Activated CD4-positive, alpha-beta T cell treated with anti-CD3 and anti-CD28 coated beads, Interleukin-2, Interleukin-6, amounts not matched to agents 100 ng/mL and 50 ng/mL, durations not matched to agents 16 hours and 8 hours (primary cell): ENCODE results near the gene EFHD1.
"Not testable (repeated sequence)": the region's sequence is repeated elsewhere in the genome, so short reads cannot be mapped to it uniquely, and the experiment has no call there.

Source experiments
- DNase-seq: peaks from one replicate; pipeline ENCODE4 v3.0.0-alpha.2; 2020

EFHD1 gene

GRCh38 chr2:232653441-232653840 lies 20.0 kb downstream of the EFHD1 start:
- no peak for DNase-seq

- no peak for DNase-seq
Observed at GRCh38 chr2:232655392-232655791, 22.0 kb downstream of the EFHD1 start.

GRCh38 chr2:232658217-232658785 lies 24.9 kb downstream of the EFHD1 start:
- DNase-seq, result no peak

GRCh38 chr2:232659359-232659758 lies 26.0 kb downstream of the EFHD1 start:
- no peak for DNase-seq

GRCh38 chr2:232662486-232663260 lies 29.3 kb downstream of the EFHD1 start:
- no peak for DNase-seq

GRCh38 chr2:232666051-232666805 lies 32.8 kb downstream of the EFHD1 start:
- DNase-seq, result no peak

GRCh38 chr2:232667989-232668583 lies 34.7 kb downstream of the EFHD1 start:
- DNase-seq, result no peak

- DNase-seq, result no peak
Observed at GRCh38 chr2:232668805-232669444, 35.5 kb downstream of the EFHD1 start.

- DNase-seq, result no peak
Observed at GRCh38 chr2:232672588-232672987, 39.2 kb downstream of the EFHD1 start.

GRCh38 chr2:232674491-232674890 lies 41.1 kb downstream of the EFHD1 start:
- no peak for DNase-seq

- no peak for DNase-seq
Observed at GRCh38 chr2:232675381-232675780, 42.0 kb downstream of the EFHD1 start.

GRCh38 chr2:232680006-232680405 lies 46.6 kb downstream of the EFHD1 start:
- DNase-seq, result no peak

- DNase-seq, result no peak
Observed at GRCh38 chr2:232681527-232681926, 48.1 kb downstream of the EFHD1 start.

- no peak for DNase-seq
Observed at GRCh38 chr2:232683368-232683767, 50.0 kb downstream of the EFHD1 start.

- DNase-seq, result not testable (repeated sequence)
Observed at GRCh38 chr2:232685391-232685790, 52.0 kb downstream of the EFHD1 start.

GRCh38 chr2:232687382-232688160 lies 54.2 kb downstream of the EFHD1 start:
- DNase-seq, result no peak

GRCh38 chr2:232688201-232688600 lies 54.8 kb downstream of the EFHD1 start:
- DNase-seq, result no peak

GRCh38 chr2:232689152-232689910 lies 55.9 kb downstream of the EFHD1 start:
- no peak for DNase-seq

GRCh38 chr2:232691117-232691516 lies 57.7 kb downstream of the EFHD1 start:
- DNase-seq, result not testable (repeated sequence)

GRCh38 chr2:232693344-232693743 lies 59.9 kb downstream of the EFHD1 start:
- DNase-seq, result no peak

GRCh38 chr2:232696609-232697058 lies 63.2 kb downstream of the EFHD1 start:
- DNase-seq, result no peak
